Activated B cell treated with CpG ODN at 0.5 μM for 24 hours (primary cell): ENCODE measurements around the gene CCDC70. TPM values are rescaled to one million over a fixed set of nuclear protein-coding genes. Genes with fewer than 3 reads are reported as not detected.

Source experiments
- ATAC-seq: fragments of 200-7000 bp; cut with Tn5 transposase; one replicate; pipeline ENCODE4 v1.10.0; 2021; ENCODE audit warnings: low read depth, mild to moderate bottlenecking, moderate library complexity
- CTCF ChIA-PET: fragments of 350-600 bp; sonication (Branson Sonifier 250); formaldehyde crosslinking; loops from one replicate; lab custom pipeline; 2021; ENCODE audit warnings: antibody characterized with exemption; lab: Charles Lee
- POLR2A ChIA-PET: fragments of 350-600 bp; sonication (Branson Sonifier 250); formaldehyde crosslinking; loops from one replicate; lab custom pipeline; 2021; ENCODE audit warnings: antibody characterized with exemption; lab: Charles Lee
- DNase-seq: peaks from one replicate; pipeline ENCODE4 v3.0.0; 2022
- H3K27ac Mint-ChIP-seq: one replicate; pipeline ENCODE4 v1.8.0; 2020; ENCODE audit warnings: mixed read lengths
- H3K27me3 Mint-ChIP-seq: one replicate; pipeline ENCODE4 v1.8.0; 2021; ENCODE audit warnings: mixed read lengths
- H3K36me3 Mint-ChIP-seq: one replicate; pipeline ENCODE4 v1.8.0; 2021; ENCODE audit warnings: low read depth, mixed read lengths
- H3K4me1 Mint-ChIP-seq: one replicate; pipeline ENCODE4 v1.8.0; 2021; ENCODE audit warnings: mixed read lengths
- H3K4me3 Mint-ChIP-seq: one replicate; pipeline ENCODE4 v1.8.0; 2020; ENCODE audit warnings: mild to moderate bottlenecking, mixed read lengths
- H3K9me3 Mint-ChIP-seq: one replicate; pipeline ENCODE4 v1.8.0; 2020; ENCODE audit warnings: mixed read lengths
- CTCF ChIP-seq: fragments of 200-600 bp; IDR thresholded peaks from one replicate; pipeline ENCODE4 v1.8.0; 2022; ENCODE audit warnings: antibody characterized with exemption, mild to moderate bottlenecking
- intact Hi-C: fragments of 100-400 bp; cut with micrococcal nuclease; formaldehyde crosslinking; loops from one replicate; pipeline ENCODE4 v1.15.1; 2024
- total RNA-seq: library from RNA; stranded (reverse); gene quantifications from 2 replicates; pipeline ENCODE4 v1.2.3, GENCODE V29; 2022

CCDC70 gene
- total RNA-seq, result not detected in 2 replicates

DNA sequence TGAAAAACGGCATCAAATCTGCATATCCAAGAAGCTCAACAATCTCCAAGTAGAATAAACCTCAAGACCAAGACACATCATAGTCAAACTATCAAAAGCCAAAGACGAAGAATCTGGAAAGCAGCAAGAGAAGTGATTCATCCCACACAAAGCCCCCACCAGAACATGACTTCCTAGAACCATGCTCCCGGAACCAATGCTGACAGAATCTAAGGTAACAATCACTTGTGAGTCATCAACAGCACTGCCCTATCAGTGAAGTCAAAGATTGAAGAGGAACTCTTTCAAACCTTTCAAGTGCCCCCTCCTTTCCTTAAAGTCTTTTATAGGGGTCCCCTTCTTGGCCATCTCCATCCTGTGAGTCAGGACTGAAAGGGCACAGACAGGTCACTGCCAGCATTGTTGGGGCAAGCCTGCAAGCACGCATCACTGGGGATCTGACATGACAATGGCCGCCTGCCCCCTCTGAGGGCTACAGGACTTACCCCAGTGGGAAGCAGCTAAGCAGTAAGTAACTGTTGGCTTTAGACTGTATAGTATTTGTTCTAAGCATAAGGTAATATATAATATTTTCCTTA, at the start of gene CCDC70:
CCDC70 (plus strand) TSS at position 247 of the 578 bp plus-strand sequence. CDS start 3,443 bp downstream, outside the sequence.
- Mint-ChIP-seq H3K4me3 (no peak within 1 kb of the TSS), H3K36me3 (no peaks in the 10 kb centered on the region), H3K9me3 (no peaks in the 10 kb centered on the region), H3K27ac (no peak within 1 kb of the TSS), H3K27me3 (peaks cover 1% of the 10 kb centered on the region), H3K4me1 (no peaks in the 10 kb centered on the region)
- no peak for ATAC-seq
- intact Hi-C loops, result no loop called here
- POLR2A ChIA-PET, result no interaction called here
- CTCF ChIA-PET, result no interaction called here
- TF ChIP-seq CTCF, result no peak
- no peak for DNase-seq

GRCh38 chr13:51814071-51814470, 47.7 kb upstream of the CCDC70 start:
- H3K9me3 Mint-ChIP-seq, result no peaks in the 10 kb centered on the region
- CTCF ChIA-PET, result interaction anchor here (0.6 to 4.1 kb wide), 7 partner anchors 8 to 55 kb away, joined by 3 to 56 read pairs (median 11); no protein-coding TSS in a partner anchor
- no peaks in the 10 kb centered on the region for H3K27me3 Mint-ChIP-seq
- POLR2A ChIA-PET, result interaction anchor here (0.6 to 2.3 kb wide), 4 partner anchors 11 to 361 kb away, joined by 3 to 6 read pairs (median 4); partner anchors contain the start of gene INTS6
- no peak for TF ChIP-seq CTCF
- H3K27ac Mint-ChIP-seq, result no peak overlapping the region
- intact Hi-C loops, result loop anchor here (2.0 kb wide), 2 partner anchors 199 to 423 kb away; partner anchors contain the start of gene ALG11
- DNase-seq (no peak), ATAC-seq (no peak)
- peaks cover 35% of the 10 kb centered on the region for H3K4me1 Mint-ChIP-seq
- H3K4me3 Mint-ChIP-seq, result no peak overlapping the region
- no peaks in the 10 kb centered on the region for H3K36me3 Mint-ChIP-seq

DNA sequence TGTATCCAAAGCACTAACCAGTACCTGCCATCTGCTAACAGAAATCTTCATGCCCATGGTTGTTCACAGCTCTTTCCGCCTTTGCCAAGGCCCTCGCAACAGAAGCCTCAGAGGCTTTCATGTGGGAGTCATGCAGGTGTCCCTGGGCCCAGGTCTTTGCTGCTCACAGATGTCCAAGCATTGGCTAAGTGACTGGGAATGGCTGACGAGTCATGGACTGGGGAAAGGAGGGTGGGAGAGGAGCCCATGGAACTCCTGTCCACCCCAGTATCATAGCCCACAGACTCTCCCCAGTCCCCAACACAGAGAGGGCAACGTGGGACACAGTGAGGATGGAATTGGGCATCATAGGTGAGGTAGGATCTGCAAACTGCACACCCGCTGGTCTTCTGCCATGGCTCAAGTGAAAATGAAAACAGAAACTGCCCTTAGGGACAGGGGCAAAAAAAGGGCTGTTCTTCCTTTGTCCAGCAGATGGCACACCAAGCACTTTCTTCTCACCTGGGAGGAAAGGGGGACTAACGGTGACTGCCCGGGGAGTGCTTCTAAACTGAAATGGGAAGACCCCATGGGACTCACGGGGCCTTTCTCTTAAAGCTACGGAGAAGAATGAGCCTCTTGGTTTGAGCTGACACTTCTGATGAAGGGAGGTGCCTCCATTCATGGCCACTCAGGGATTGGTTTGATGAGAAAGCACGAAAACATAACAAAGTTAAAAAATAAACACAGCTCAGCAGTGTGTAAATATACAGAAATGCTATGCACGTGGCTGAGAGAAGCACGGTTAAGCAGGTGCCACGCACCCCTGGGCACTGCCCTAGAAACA, 46.7 kb upstream of the CCDC70 start:
- peak; percentile 84 for ATAC-seq
- peaks cover 44% of the 10 kb centered on the region for H3K4me1 Mint-ChIP-seq
- H3K36me3 Mint-ChIP-seq, result no peaks in the 10 kb centered on the region
- intact Hi-C loops, result loop anchor here (1.0 to 5.0 kb wide), 8 partner anchors 11 to 637 kb away; partner anchors contain the start of genes ALG11, DHRS12 and VPS36
- peak overlapping the region; percentile 56 for H3K27ac Mint-ChIP-seq
- H3K27me3 Mint-ChIP-seq, result no peaks in the 10 kb centered on the region
- peak; percentile 56 for DNase-seq
- H3K9me3 Mint-ChIP-seq, result no peaks in the 10 kb centered on the region
- ChIA-PET POLR2A (interaction anchor here (0.9 to 2.3 kb wide), 7 partner anchors 8 to 344 kb away, joined by 3 to 6 read pairs (median 4); partner anchors contain the start of genes ALG11 and NEK3), CTCF (interaction anchor here (0.7 to 4.1 kb wide), 27 partner anchors 9 to 636 kb away, joined by 3 to 56 read pairs (median 4); no protein-coding TSS in a partner anchor)
- peak; percentile 46 for TF ChIP-seq CTCF
- H3K4me3 Mint-ChIP-seq, result peak overlapping the region; percentile 57

DNA sequence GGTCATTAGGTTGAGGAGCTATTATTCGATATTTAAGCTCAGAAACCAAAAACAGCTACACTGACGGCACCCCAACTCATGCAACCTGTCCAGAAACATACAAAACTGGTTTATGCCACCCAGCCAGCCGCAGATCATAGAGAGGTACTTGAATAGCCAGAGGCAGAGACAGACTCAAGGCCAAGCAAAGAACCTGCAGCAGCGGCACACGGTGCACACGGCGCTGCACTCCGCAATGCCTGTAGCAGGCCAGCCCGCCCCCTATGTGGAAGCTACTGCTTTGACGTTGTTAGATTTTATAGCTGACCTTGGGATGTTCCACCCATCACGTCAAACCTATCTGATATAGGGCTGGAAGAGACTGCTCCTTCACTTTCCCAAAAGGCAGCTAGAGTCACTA, 45.9 kb upstream of the CCDC70 start:
- ChIA-PET CTCF (interaction anchor here (0.7 to 4.1 kb wide), 25 partner anchors 9 to 635 kb away, joined by 3 to 56 read pairs (median 4); no protein-coding TSS in a partner anchor), POLR2A (interaction anchor here (0.9 to 2.3 kb wide), 6 partner anchors 9 to 343 kb away, joined by 3 to 6 read pairs (median 4); partner anchors contain the start of genes ALG11 and NEK3)
- DNase-seq (no peak), ATAC-seq (no peak)
- Mint-ChIP-seq H3K4me1 (peaks cover 51% of the 10 kb centered on the region), H3K27me3 (no peaks in the 10 kb centered on the region), H3K27ac (no peak overlapping the region), H3K4me3 (no peak overlapping the region), H3K9me3 (no peaks in the 10 kb centered on the region), H3K36me3 (no peaks in the 10 kb centered on the region)
- intact Hi-C loops, result loop anchor here (1.0 to 5.0 kb wide), 8 partner anchors 12 to 636 kb away; partner anchors contain the start of genes ALG11, DHRS12 and VPS36
- no peak for TF ChIP-seq CTCF
